ENCODE data around the gene DRAXIN.

DRAXIN gene

DNA sequence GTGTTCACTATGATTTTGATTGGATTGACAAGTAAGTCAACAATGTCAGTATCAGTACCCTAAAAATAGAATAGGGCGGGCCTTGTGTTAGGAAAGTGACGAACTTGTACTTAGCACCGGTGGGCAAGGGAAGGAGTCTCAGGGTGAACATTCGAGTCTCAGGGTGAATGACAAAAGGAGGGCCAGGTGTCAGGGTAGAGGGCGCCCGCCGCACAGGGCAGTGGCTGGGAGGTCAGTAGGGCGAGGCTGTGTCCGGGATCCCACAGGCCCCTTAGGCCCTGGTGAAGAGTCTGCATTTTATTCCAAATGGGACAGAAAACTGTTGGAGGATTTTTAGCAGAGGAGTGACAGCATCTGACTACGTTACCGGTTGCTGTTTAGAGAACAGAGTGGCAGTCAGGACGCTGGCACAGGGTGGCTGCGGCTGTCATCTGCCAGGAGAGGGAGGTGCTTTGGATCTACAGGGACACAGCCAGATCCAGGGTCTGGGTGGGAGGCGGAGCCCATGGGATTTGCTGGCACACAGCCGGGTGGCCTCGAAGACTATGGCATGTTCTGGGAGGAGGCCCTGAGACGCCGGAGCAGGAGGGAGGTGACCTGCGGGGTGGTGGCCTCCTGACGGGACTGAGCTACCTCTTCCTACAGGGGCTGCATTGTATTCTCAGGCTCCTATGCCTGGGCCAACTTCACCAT lies 55.4 kb downstream of the DRAXIN start:
- TF ChIP-seq, protein P1, sequence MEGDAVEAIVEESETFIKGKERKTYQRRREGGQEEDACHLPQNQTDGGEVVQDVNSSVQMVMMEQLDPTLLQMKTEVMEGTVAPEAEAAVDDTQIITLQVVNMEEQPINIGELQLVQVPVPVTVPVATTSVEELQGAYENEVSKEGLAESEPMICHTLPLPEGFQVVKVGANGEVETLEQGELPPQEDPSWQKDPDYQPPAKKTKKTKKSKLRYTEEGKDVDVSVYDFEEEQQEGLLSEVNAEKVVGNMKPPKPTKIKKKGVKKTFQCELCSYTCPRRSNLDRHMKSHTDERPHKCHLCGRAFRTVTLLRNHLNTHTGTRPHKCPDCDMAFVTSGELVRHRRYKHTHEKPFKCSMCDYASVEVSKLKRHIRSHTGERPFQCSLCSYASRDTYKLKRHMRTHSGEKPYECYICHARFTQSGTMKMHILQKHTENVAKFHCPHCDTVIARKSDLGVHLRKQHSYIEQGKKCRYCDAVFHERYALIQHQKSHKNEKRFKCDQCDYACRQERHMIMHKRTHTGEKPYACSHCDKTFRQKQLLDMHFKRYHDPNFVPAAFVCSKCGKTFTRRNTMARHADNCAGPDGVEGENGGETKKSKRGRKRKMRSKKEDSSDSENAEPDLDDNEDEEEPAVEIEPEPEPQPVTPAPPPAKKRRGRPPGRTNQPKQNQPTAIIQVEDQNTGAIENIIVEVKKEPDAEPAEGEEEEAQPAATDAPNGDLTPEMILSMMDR (IDR thresholded peaks at IDR 0.05; ENCODE audit: low read depth, low read length): no peak
- no peak overlapping the region for H3K4me3 ChIP-seq (ENCODE audit: low read depth, low read length)

DNA sequence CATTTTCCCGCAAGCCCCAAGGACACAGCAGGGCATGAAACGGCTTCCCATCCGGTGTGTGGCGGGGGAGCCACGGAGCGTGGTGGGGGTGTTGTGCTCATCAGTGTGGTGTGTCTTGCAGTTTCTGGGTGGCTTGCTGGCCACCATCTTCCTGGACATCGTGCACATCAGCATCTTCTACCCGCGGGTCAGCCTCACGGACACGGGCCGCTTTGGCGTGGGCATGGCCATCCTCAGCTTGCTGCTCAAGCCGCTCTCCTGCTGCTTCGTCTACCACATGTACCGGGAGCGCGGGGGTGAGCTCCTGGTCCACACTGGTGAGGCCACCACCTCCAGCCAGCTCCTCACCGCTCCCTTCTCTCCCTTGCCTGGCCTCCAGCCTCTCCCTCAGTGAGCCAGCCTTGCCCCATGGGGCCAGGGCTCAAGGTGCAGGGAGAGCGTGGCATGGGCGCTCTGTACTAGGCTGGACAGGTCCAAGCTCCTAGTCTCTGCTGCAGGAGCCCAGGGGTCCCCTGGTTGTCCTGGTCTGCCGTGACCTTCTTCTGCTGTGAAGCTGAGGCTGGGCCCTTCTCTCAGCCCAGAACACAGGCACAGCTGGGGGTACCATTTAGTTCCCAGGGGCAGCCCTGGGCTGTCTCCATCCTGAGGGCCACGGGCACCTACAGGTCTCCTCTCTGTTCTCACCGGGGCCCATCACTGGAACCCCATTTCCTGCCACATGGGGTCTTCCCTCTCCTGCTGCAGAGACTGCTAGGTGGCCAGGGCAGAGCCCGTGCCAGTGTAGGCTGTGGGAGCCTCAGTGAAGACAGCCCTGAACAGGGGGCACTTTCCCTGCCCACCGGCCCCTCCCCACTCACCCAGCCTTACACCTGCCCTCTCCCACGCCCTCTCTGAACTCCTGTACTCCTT lies 57.0 kb downstream of the DRAXIN start:
- TF ChIP-seq, protein P1 (IDR thresholded peaks at IDR 0.05; ENCODE audit: low read depth, low read length): no peak
- no peak overlapping the region for H3K4me3 ChIP-seq (ENCODE audit: low read depth, low read length)

DNA sequence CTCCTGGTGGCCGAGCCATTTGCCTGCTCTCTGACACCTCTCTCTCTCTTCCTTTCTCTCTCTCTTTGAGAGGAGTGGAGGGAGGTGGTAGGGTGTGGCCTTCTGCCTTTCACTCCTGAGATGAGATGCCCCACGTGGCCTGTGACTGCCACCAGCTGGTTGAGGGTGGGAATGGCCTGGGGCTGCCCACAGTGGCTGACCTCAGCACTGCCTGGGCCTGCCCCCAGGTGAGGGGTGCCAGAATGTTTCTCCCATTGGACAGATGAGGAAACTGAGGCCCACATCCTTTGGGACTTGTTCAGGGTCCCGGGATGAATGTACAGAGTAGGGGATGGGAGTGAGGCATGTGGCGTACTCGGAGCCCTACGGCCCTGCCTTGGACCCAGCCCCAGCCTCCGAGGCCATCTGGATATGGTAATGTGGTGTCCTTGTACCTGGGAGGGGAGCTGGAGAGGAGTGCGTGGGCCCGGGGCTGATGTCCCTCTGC lies 57.7 kb downstream of the DRAXIN start:
- TF ChIP-seq, protein P1 (IDR thresholded peaks at IDR 0.05; ENCODE audit: low read depth, low read length): peak; percentile 20; the same call in 1 of the 2 replicates
- H3K4me3 ChIP-seq (ENCODE audit: low read depth, low read length): no peak overlapping the region

DNA sequence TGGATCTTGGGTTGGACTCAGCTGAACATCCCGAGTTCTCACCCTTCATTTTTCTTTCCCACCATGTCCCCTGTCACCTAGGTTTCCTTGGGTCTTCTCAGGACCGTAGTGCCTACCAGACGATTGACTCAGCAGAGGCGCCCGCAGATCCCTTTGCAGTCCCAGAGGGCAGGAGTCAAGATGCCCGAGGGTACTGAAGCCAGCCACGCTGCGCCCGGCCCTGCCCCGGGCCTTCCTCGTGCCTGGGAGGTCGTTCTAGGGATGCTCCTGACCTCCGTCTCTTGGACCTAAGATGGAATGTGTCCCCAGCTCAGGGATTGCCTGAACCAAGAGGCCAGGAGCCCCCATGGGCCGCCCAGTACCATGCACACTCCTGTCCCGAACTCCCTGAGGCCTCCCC lies 58.5 kb downstream of the DRAXIN start:
- TF ChIP-seq, protein P1 (IDR thresholded peaks at IDR 0.05; ENCODE audit: low read depth, low read length): no peak
- H3K4me3 ChIP-seq (ENCODE audit: low read depth, low read length): no peak overlapping the region

DNA sequence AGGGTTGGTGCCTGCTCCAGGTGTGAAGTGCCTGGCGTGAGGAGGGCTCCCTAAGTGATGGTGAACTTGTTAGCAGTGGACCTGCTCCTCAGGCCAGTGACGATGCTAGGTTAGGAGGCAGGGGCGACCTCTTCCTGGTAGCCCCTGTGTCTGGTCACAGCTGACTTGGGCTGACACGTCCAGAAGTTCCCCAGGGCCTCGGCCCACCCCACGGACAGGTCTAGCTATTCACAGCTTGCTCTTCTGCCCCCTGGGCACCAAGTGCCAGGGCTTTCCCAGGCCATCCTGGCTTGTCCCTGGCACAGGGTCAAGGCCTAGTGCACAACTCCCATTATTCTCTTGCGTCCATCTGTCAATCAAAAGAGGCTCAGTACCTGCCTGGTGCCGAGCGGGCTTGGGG lies 59.6 kb downstream of the DRAXIN start:
- no peak overlapping the region for H3K4me3 ChIP-seq (ENCODE audit: low read depth, low read length)
- TF ChIP-seq, protein P1 (IDR thresholded peaks at IDR 0.05; ENCODE audit: low read depth, low read length): no peak

DNA sequence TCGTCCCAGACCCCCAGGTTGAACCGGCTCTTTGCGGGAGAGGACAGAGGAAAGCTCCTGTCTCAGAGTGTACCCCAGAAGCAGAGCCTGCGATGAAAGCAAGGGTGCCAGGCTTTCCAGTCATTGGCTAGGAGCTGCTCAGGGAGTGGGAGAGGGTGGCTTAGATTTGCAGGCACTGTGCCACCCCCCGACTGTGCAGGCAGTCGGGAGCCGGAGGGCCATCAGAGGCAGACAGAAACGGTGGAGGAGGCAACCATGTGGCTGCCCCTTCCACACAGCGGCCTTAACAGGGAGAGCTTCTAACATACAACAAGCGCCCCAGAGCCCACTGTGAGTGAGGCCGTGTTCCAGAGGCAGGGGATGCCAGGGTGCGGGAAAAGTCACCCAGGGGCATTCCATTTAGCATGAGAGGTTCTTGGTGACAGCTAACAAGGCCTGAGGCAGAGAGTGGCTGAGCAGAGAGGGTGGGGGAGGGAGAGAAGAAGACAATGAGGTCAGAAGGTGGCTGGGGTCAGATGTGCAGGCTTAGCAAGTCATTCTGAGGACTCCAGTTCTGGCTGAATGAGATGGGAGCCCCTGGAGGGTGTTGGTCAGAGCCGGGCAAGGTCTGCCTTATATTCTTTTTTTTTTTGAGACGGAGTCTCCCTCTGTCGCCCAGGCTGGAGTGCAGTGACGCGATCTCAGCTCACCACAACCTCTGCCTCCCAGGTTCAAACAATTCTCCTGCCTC lies 61.0 kb downstream of the DRAXIN start:
- TF ChIP-seq, protein P1 (IDR thresholded peaks at IDR 0.05; ENCODE audit: low read depth, low read length): no peak
- no peak overlapping the region for H3K4me3 ChIP-seq (ENCODE audit: low read depth, low read length)
